Nephron progenitor cell (in vitro differentiated cells): ENCODE data around the gene HAUS5.

Experiments
- DNase-seq: peaks from one replicate; pipeline ENCODE4 v3.0.0; 2021
- H3K27ac Mint-ChIP-seq: 2 replicates; pipeline ENCODE4 v1.8.0; 2021; ENCODE audit warnings: mild to moderate bottlenecking, moderate library complexity, mixed read lengths
- H3K27me3 Mint-ChIP-seq: 2 replicates; pipeline ENCODE4 v1.8.0; 2021; ENCODE audit warnings: mild to moderate bottlenecking, low read depth, mixed read lengths; ENCODE audit not compliant: poor library complexity
- H3K36me3 Mint-ChIP-seq: 2 replicates; pipeline ENCODE4 v1.8.0; 2021; ENCODE audit warnings: low read depth, mixed read lengths
- H3K4me1 Mint-ChIP-seq: 2 replicates; pipeline ENCODE4 v1.8.0; 2021; ENCODE audit warnings: mixed read lengths
- H3K4me3 Mint-ChIP-seq: 2 replicates; pipeline ENCODE4 v1.8.0; 2021; ENCODE audit warnings: mild to moderate bottlenecking, moderate library complexity, mixed read lengths
- H3K9me3 Mint-ChIP-seq: 2 replicates; pipeline ENCODE4 v1.8.0; 2021; ENCODE audit warnings: mild to moderate bottlenecking, moderate library complexity, mixed read lengths
- TF ChIP-seq, protein P1 (sequence below): fragments of 200-600 bp; sonication (generic); IDR thresholded peaks from 2 replicates; pipeline ENCODE4 v1.5.0; 2021; ENCODE audit warnings: antibody characterized with exemption

HAUS5 gene

DNA sequence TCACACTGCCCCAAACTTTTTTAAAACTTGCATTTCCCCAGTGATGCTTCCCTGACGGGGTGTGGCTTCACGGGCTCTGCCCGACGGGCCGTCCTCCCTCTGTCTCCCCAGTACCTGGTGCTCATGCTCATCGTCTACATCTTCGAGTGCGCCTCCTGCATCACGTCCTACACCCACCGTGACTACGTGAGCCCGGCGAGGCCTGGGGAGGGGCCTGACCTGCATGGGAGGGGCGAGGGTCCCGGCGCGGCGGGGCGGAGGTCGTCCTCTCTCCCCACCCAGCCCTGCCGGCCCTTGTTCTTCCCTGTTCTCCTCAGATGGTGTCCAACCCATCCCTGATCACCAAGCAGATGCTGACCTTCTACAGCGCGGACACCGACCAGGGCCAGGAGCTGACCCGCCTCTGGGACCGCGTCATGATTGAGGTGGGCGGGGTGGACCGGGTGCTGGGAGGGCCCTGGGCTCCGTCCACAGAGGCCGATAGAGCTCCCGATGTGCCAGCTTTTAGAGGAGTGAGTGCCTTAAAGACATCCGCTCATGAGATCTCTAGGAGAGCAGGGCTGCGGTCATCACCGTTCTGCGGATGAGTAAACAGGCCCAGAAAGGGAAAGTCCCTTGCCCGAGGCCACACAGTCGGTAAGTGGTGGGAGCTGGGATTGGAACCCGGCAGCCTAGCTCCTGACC, 60.7 kb downstream of the HAUS5 start:
- Mint-ChIP-seq H3K9me3 (no peaks in the 10 kb centered on the region), H3K27ac (no peak overlapping the region)
- peak; percentile 55 for DNase-seq

More for the DNA sequence above, 60.7 kb downstream of the HAUS5 start:
- TF ChIP-seq, protein P1, sequence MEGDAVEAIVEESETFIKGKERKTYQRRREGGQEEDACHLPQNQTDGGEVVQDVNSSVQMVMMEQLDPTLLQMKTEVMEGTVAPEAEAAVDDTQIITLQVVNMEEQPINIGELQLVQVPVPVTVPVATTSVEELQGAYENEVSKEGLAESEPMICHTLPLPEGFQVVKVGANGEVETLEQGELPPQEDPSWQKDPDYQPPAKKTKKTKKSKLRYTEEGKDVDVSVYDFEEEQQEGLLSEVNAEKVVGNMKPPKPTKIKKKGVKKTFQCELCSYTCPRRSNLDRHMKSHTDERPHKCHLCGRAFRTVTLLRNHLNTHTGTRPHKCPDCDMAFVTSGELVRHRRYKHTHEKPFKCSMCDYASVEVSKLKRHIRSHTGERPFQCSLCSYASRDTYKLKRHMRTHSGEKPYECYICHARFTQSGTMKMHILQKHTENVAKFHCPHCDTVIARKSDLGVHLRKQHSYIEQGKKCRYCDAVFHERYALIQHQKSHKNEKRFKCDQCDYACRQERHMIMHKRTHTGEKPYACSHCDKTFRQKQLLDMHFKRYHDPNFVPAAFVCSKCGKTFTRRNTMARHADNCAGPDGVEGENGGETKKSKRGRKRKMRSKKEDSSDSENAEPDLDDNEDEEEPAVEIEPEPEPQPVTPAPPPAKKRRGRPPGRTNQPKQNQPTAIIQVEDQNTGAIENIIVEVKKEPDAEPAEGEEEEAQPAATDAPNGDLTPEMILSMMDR: no peak
- no peaks in the 10 kb centered on the region for H3K36me3 Mint-ChIP-seq
- no peaks in the 10 kb centered on the region for H3K4me1 Mint-ChIP-seq
- H3K27me3 Mint-ChIP-seq: peaks cover 96% of the 10 kb centered on the region
- peak overlapping the region; percentile 71 for H3K4me3 Mint-ChIP-seq
